ENCODE results near the gene FBXL14. TPM values are rescaled to one million over a fixed set of nuclear protein-coding genes. Genes with fewer than 3 reads are reported as not detected.

FBXL14 gene
- total and polyA plus RNA-seq, 2 of the 13 experiments (the other 11 are each of a cell fraction or from before 2014, with no cell fraction given) = 7.0 to 7.4 TPM

DNA sequence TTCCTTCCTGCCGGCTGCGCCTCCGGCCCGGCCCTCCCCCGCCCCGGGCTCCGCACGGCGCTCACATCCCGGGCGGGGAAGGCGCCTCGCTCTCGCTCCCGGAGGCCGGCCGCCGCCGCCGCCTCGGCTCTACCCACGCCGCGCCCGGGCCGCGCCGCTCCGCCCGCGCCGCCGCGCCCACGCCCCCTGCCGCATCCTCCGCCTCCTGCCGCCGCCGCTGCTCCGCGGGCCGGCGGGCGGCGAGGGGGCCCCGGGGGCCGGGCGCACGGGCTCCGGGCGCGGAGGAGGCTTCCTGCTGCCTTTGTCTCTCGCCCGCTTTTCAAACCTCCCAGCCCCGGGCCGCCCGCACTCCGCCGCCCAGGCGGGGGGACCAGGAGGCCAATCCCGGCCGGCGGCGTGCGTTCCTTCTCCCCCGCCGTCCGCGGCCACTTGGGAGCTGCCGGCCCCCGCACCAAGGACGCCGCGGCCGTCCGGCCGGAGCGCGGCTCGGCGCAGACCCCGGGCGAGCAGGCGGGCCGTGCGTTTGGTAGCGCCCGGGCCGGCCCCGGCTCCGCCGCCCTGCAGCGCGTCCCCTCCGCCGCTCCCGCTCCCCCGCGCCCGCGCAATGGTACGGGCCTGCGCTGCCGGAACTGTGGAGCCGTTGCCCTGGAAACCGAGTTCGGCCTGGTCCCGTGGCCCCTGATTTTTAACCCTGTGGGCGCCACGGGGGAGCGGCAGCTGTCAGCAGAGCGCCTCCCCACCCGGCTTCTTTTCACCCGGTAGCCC, at the start of gene FBXL14 (continued):
- TF ChIP-seq, protein P1, sequence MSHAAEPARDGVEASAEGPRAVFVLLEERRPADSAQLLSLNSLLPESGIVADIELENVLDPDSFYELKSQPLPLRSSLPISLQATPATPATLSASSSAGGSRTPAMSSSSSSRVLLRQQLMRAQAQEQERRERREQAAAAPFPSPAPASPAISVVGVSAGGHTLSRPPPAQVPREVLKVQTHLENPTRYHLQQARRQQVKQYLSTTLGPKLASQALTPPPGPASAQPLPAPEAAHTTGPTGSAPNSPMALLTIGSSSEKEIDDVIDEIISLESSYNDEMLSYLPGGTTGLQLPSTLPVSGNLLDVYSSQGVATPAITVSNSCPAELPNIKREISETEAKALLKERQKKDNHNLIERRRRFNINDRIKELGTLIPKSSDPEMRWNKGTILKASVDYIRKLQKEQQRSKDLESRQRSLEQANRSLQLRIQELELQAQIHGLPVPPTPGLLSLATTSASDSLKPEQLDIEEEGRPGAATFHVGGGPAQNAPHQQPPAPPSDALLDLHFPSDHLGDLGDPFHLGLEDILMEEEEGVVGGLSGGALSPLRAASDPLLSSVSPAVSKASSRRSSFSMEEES (CRISPR knock-in tag; IDR thresholded peaks at IDR 0.05) = peak; percentile 66
- TF ChIP-seq GABPA (IDR thresholded peaks at IDR 0.05; ENCODE audit: low read depth, low read length) = no peak; the same call in 1 of the 2 replicates
- peak; percentile 59; the same call in 1 of the 2 replicates for TF ChIP-seq GABPA (CRISPR knock-in tag; IDR thresholded peaks at IDR 0.05; ENCODE audit: low read depth)
- TF ChIP-seq HDAC2 (CRISPR knock-in tag; IDR thresholded peaks at IDR 0.05) = 0 out of 2 replicates have a peak, but pooled peaks have one; percentile 28
- peak; percentile 71 for TF ChIP-seq HNRNPLL (IDR thresholded peaks at IDR 0.05; ENCODE audit: low read depth, low read length, poor library complexity, severe bottlenecking)
- TF ChIP-seq EP300 (IDR thresholded peaks at IDR 0.05; ENCODE audit: low read depth in 2 of 2, low read length in 2 of 2) = 0 out of 4 replicates have a peak, but pooled peaks of 1 of the 2 experiments have one; percentile 12
- no peak for TF ChIP-seq EP300 (CRISPR knock-in tag; IDR thresholded peaks at IDR 0.05; ENCODE audit: borderline replicate concordance)
- TF ChIP-seq ZNF430 (CRISPR knock-in tag; IDR thresholded peaks at IDR 0.05) = 0 out of 2 replicates have a peak, but pooled peaks have one; percentile 21
- 0 out of 2 replicates have a peak, but pooled peaks have one; percentile 24 for TF ChIP-seq BORCS8-MEF2B (CRISPR knock-in tag; IDR thresholded peaks at IDR 0.05)
- TF ChIP-seq SALL1 (CRISPR knock-in tag; IDR thresholded peaks at IDR 0.05) = peak; percentile 43
- TF ChIP-seq HDAC1 (CRISPR knock-in tag; IDR thresholded peaks at IDR 0.05) = peak; percentile 55; the same call in 1 of the 2 replicates
- TF ChIP-seq BRD4 (CRISPR knock-in tag; IDR thresholded peaks at IDR 0.05) = 0 out of 2 replicates have a peak, but pooled peaks have one; percentile 12

All from HepG2 (cell line).